Adipocyte (in vitro differentiated cells): Measurements from ENCODE around the gene HES2.
A peak's percentile ranks its signal among the peaks of the same experiment; 100 is the strongest.
"Not testable (repeated sequence)": the region's sequence is repeated elsewhere in the genome, so short reads cannot be mapped to it uniquely, and the experiment has no call there.

Experiments
- DNase-seq: peaks from one replicate; pipeline ENCODE4 v3.0.0-alpha.2; 2015; ENCODE audit warnings: low read depth
- H3K27me3 ChIP-seq: replicated peaks from 2 replicates; pipeline ENCODE4 v1.7.0; 2013; ENCODE audit warnings: mild to moderate bottlenecking, low read length, moderate library complexity; ENCODE audit not compliant: control insufficient read depth, insufficient read depth
- H3K36me3 ChIP-seq: 2 replicates; pipeline ENCODE4 v1.7.0; 2013; ENCODE audit warnings: low read length, mild to moderate bottlenecking, moderate library complexity; ENCODE audit not compliant: control insufficient read depth, insufficient read depth, severe bottlenecking
- H3K4me1 ChIP-seq: 2 replicates; pipeline ENCODE4 v1.7.0; 2013; ENCODE audit warnings: mild to moderate bottlenecking, low read length, moderate library complexity; ENCODE audit not compliant: control insufficient read depth, insufficient read depth
- H3K4me3 ChIP-seq: 2 replicates; pipeline ENCODE4 v1.7.0; 2013; ENCODE audit warnings: mild to moderate bottlenecking, low read length, moderate library complexity
- H3K9ac ChIP-seq: 2 replicates; pipeline ENCODE4 v1.7.0; 2013; ENCODE audit warnings: mild to moderate bottlenecking, low read length, moderate library complexity
- H3K9me3 ChIP-seq: 2 replicates; pipeline ENCODE4 v1.7.0; 2013; ENCODE audit warnings: mild to moderate bottlenecking, low read length, moderate library complexity; ENCODE audit not compliant: control insufficient read depth

The HES2 gene

DNA sequence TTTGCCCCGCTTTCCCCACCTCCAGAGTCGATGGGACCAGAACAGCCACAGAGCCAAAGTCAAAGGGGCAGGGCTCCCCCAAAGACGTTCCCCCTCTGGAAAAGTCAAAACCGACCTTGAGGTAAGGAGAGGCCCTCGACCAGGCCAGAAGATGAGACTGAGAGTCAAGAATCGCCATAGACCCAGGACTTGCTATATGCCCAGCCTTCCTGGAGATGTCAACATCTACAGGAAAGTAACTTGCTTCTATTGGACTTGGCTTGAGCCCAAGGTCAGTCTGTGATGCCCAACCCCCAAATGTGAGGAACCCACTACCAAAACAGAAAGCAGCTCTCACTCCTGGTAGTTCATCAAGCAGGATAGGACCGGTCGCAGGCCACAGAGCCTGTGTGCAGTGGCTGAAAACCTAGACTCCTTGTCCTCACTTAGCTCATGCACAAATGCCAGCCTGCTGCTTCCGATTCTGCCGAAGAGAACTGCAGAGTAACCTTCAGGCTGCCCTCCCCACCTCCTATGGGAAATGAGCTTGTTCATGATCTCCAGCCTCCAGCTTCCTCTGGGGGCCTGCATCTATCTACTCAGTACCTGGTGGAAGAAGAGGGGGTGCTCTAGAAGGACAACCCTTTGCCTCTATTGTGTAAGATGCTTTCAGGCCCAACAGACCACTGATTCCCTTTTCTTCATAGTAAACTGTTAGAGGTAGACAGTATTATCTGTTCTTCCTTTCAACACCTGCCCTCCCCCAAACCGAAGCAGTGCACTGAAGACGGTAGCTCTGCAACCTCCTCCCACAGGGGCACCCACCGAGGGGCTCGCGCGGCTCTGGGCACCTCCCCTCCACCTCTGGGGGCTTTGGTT, 27.5 kb downstream of the HES2 start:
- no peaks in the 10 kb centered on the region for H3K27me3 ChIP-seq
- peaks cover 11% of the 10 kb centered on the region for H3K4me1 ChIP-seq
- no peaks in the 10 kb centered on the region for H3K36me3 ChIP-seq
- peak overlapping the region; percentile 46 for H3K9ac ChIP-seq
- no peak for DNase-seq
- no peaks in the 10 kb centered on the region for H3K9me3 ChIP-seq
- H3K4me3 ChIP-seq, result peak overlapping the region; percentile 84

DNA sequence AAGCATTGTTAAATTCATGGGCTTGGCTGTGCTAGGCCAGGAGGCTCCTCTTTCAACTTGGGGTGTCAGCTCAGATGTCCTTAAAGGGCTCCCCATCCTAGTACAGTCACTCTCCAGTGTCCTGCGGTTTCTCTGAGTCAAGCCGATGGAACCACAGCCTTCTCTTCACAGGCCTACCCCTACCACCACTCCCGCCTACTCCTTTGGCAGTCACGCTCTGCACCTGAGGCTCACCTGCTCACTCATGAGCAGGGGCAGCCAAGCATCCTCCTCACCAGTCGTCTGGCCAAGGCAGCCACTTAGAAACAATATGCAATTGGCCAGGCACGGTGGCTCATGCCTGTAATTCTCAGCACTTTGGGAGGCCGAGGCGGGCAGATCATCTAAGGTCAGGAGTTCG, 29.7 kb downstream of the HES2 start:
- Histone ChIP-seq H3K4me3 (no peak overlapping the region), H3K9me3 (no peaks in the 10 kb centered on the region), H3K27me3 (no peaks in the 10 kb centered on the region), H3K4me1 (peaks cover 11% of the 10 kb centered on the region), H3K36me3 (no peaks in the 10 kb centered on the region), H3K9ac (no peak overlapping the region)
- DNase-seq, result no peak

DNA sequence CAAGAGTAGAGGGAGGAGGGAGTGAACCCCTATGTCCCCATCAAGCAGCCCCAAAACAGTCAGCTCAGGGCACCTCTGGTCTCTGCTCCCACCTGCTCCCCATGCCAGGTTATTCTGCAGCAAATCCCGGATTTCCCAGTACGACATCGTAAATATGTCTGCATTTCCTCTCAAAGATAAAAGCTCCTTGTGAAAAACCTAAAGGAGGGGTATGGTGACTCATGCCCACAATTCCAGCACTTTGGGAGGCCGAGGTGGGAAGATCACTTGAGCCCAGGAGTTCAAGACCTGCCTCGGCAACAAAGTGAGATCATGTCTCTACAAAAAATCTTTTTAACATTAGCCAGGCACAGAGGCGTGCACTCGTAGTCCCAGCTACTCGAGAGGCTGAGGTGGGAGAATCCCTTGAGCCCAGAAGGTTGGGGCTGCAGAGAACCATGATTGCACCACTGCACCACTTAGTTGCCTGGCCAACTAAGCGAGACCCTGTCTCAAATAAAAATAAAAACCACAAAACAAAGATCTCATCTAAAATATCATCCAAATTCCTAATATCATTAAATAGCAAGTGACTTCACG, 33.3 kb downstream of the HES2 start:
- DNase-seq, result no peak
- Histone ChIP-seq H3K9ac (no peak overlapping the region), H3K36me3 (no peaks in the 10 kb centered on the region)

DNA sequence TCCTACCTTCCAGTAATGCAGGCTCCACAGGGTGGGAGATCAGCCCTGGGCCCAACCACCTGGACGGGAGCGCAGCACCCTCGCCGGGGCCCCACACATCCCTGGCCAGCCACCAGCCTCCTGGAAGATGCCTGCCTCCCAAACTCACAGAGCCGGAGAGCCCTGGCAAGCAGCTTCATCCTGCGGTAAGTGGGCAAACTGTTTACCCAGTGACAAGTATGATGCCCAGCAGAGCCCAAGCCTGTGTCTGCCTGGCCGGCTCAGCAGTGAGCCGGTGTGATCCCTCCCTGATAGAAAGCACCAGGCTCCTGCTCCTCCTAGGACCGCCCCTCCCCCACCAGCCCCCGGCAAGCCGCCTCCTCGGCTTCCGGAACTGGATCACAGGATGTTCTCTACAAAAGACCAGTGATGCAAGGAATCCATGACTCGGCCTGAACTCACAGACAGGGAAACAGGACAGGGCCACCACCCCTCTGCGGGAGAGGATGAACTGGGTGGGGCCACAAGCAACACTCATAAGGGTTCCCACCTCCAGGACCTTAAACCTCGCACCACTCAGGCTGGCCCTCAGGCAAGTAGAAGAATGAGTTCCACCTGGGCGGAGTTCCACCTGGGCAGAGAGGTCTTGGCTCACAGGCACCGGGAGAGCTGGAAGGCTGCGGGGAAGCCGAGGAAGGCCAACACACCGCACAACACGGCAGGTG, 34.1 kb downstream of the HES2 start:
- Histone ChIP-seq H3K4me1 (no peaks in the 10 kb centered on the region), H3K9me3 (no peaks in the 10 kb centered on the region), H3K4me3 (peak overlapping the region; percentile 37), H3K27me3 (no peaks in the 10 kb centered on the region), H3K36me3 (no peaks in the 10 kb centered on the region), H3K9ac (peak overlapping the region; percentile 40)
- DNase-seq, result peak; percentile 34

More for the DNA sequence above, 33.3 kb downstream of the HES2 start:
- Histone ChIP-seq H3K9me3 (no peaks in the 10 kb centered on the region), H3K4me3 (no peak overlapping the region), H3K27me3 (no peaks in the 10 kb centered on the region), H3K4me1 (no peaks in the 10 kb centered on the region)

DNA sequence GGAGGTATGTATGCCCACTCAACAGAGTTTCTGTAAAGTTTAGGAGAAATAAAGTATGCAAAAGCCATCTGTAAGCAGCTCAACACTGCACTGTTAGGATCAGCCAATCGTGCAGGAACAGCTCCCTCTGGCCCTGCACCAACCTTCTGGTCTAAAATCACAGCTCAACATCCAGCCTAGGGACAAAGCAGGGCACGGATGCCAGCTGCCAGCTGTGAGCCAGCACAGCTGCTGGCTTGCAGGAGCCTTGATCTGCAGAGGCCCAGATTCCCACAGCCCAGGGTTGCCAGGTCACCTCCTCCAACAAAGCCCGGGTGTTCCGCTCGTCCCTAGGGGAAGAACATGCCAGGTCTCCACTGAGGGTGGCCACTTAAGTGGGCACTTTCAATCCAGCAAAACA, 34.8 kb downstream of the HES2 start:
- H3K36me3 ChIP-seq, result no peaks in the 10 kb centered on the region
- no peak overlapping the region for H3K4me3 ChIP-seq
- H3K9me3 ChIP-seq, result peaks cover 2% of the 10 kb centered on the region
- H3K9ac ChIP-seq, result no peak overlapping the region
- DNase-seq, result peak; percentile 24
- H3K27me3 ChIP-seq, result no peaks in the 10 kb centered on the region
- H3K4me1 ChIP-seq, result no peaks in the 10 kb centered on the region

DNA sequence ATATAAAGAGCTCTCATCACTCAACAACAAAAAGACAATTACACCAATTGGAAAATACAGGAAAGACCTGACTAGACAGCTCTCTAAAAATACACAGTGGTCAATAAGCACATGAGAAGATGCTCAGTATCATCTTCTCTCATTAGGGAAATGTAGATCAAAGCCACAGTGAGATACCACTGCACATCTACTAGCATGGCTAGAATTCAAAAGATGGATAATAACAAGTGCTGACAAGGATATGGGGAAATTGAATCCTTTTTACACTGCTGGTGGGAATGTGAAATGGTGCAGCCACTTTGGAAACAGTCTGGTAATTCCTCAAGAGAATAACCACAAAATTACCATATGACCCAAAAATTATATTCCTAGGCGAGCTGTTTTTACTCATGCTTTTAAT, 35.6 kb downstream of the HES2 start:
- no peaks in the 10 kb centered on the region for H3K36me3 ChIP-seq
- DNase-seq, result no peak
- no peaks in the 10 kb centered on the region for H3K4me1 ChIP-seq
- H3K27me3 ChIP-seq, result no peaks in the 10 kb centered on the region
- peaks cover 3% of the 10 kb centered on the region for H3K9me3 ChIP-seq
- no peak overlapping the region for H3K9ac ChIP-seq
- H3K4me3 ChIP-seq, result no peak overlapping the region

DNA sequence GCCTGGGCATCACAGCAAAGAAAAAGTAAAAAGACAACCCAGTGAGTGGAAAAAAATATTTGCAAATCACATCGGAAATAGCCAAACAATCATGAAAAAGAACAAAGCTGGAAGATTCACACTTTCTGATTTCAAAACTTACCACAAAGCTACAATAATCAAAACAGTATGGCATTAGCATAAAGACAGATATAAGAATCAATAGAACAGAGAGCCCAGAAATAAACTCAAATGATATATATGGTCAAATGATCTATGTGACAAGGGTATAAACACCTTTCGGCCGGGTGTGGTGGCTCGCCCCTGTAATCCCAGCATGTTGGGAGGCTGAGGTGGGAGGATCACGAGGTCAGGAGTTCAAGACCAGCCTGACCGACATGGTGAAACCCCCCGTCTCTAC, 39.7 kb downstream of the HES2 start:
- no peak overlapping the region for H3K9ac ChIP-seq
- no peaks in the 10 kb centered on the region for H3K27me3 ChIP-seq
- no peaks in the 10 kb centered on the region for H3K36me3 ChIP-seq
- no peak overlapping the region for H3K4me3 ChIP-seq
- H3K4me1 ChIP-seq, result no peaks in the 10 kb centered on the region
- no peak for DNase-seq
- H3K9me3 ChIP-seq, result peaks cover 3% of the 10 kb centered on the region

DNA sequence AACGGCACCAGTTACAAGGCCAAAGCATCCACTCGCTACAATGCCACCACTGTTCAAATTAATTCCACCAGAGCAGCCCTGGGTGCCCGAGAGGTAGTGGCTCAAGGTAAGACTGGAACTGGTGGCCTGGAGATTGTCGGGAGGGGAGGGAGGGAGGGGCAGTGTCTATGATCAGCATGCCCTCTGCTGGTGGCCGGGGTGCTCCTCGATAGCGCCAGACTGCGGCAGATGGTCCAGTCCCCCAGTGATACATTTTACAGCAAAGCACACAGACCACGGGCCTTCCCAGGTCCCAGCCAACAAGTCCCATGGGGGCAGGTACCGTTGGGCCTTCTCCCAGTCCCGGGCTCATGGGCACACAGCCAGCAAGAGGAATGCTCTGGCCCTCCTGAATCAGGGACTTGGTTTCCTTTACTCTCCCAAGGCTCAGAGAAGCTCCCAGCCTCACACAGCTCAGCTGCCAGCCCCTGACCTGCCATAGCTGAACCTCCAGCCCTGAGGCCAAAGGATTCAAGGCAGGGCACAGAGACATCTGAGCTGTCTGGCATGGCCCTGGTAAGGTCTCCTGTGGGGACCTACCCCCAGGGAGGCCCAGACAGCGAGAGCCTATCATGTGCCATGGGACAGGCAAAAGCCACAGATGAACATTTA, 41.5 kb downstream of the HES2 start:
- Histone ChIP-seq H3K9me3 (peaks cover 3% of the 10 kb centered on the region), H3K9ac (no peak overlapping the region), H3K27me3 (no peaks in the 10 kb centered on the region), H3K4me1 (no peaks in the 10 kb centered on the region), H3K4me3 (no peak overlapping the region), H3K36me3 (no peaks in the 10 kb centered on the region)
- DNase-seq, result no peak

DNA sequence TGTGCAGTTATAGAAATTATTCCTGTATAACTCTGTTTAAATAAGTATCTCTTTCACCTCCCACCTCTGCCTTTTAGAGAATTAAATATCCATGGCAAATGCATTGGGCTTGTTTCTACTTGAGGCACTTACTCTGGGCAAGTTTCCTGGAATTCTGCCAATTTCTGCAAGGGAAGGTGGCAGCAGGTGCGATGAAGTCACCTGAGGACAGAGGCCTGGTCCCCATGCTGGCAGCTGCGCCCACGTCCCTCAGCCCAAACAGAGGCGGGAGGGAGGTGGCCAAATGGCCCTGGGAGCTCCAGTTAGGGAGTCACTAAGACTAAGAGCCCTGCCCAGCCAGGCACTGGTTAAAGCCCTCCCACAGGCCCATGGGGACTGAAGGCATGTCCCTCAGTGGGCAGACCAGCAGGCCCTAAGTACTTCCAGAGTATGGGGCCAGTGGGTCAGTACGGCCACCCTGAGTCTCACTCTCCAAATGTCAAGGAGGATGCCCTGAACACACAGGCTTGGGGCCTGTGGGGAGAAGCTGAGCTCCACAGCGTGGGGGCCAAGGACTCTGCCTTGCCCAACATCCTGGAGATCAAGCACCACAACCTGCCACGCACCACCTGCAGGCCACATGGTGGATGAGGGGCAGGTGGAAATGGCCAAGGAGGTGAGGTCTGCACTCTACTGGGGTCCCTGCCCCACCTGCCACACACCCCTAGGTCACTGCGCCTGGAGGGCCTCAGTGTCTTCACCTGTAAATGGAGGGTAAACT, 45.6 kb downstream of the HES2 start:
- Histone ChIP-seq H3K9me3 (no peaks in the 10 kb centered on the region), H3K36me3 (no peaks in the 10 kb centered on the region), H3K9ac (no peak overlapping the region), H3K4me3 (no peak overlapping the region), H3K27me3 (no peaks in the 10 kb centered on the region), H3K4me1 (peaks cover 2% of the 10 kb centered on the region)
- DNase-seq, result no peak

DNA sequence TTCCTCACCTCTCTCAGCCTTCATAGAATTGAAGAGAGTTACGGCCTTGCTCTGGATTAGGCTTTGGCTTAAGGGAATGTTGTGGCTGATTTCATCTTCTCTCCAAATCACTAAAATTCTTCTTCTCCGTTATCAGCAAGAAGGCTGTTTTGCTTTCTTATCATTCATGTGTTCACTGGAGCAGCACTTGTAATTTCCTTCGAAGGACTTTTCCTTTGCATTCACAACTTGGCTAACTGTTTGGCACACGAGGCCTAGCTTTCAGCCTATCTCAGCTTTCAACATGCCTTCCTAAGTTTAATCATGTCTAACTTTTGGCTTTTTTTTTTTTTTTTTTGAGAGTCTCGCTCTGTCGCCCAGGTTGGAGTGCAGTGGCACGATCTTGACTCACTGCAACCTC, 47.5 kb downstream of the HES2 start:
- not testable (repeated sequence) for H3K9me3 ChIP-seq, DNase-seq, H3K36me3 ChIP-seq, H3K27me3 ChIP-seq, H3K4me3 ChIP-seq, H3K9ac ChIP-seq
- peaks cover 12% of the 10 kb centered on the region for H3K4me1 ChIP-seq
